GM12873 (cell line): ENCODE results near the gene CLEC16A.

Source experiments
- TF ChIP-seq, protein P1 (sequence below): IDR thresholded peaks from 2 replicates; pipeline ENCODE4 v1.5.1; 2012; ENCODE audit warnings: low read depth, mild to moderate bottlenecking, moderate library complexity, low read length, control low read depth; ENCODE audit not compliant: insufficient read depth; ENCODE audit errors: missing control alignments

CLEC16A gene

DNA sequence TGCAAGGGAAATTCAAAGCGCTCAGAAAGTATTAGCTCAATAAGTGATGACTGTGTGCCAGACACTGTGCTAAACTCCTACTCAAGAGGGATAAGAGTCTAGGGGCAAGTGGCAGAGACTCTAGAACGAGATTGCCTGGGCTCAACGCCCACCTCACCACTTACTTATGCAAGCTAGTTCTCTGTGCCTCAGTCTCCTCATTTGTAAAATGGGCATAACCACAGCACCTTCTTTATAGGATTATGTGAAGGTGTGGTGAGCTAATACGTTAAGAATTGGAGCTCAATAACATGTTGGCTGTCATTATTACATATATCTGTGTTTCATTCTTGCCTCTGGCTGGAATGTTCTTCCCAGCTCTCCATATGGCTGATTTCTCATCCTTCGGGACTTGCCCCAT, 17.5 kb upstream of the CLEC16A start:
- TF ChIP-seq, protein P1, sequence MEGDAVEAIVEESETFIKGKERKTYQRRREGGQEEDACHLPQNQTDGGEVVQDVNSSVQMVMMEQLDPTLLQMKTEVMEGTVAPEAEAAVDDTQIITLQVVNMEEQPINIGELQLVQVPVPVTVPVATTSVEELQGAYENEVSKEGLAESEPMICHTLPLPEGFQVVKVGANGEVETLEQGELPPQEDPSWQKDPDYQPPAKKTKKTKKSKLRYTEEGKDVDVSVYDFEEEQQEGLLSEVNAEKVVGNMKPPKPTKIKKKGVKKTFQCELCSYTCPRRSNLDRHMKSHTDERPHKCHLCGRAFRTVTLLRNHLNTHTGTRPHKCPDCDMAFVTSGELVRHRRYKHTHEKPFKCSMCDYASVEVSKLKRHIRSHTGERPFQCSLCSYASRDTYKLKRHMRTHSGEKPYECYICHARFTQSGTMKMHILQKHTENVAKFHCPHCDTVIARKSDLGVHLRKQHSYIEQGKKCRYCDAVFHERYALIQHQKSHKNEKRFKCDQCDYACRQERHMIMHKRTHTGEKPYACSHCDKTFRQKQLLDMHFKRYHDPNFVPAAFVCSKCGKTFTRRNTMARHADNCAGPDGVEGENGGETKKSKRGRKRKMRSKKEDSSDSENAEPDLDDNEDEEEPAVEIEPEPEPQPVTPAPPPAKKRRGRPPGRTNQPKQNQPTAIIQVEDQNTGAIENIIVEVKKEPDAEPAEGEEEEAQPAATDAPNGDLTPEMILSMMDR: no peak

DNA sequence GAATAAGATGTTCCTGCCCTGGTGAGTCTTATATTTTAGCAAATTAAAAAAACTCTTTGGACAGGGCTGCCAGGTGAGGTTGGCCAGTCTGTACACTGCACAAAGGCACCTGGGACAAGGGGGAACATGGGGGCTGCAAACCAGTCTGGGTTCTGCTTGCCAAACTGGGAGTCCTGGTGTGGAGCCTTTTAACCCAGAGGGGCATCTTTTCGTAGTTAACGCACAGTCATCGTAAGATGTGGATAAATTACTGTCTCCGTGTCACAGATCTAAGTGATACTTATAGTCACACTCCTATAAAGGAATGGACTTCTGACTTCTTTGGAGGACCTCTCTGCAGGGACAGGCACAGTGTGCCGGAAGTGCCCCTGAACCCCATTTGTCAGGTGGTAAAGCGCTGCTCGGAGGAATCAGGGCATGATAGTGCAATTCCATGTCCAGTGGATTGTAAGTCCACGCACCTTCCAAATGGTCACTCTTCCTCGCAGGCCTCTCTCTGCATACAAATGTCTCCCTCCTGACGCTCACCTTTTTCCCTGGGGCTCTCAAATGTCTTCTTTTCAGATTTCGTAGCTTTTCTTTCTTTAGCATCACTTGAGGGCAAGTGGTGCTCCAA, 16.8 kb upstream of the CLEC16A start:
- TF ChIP-seq, protein P1: no peak

DNA sequence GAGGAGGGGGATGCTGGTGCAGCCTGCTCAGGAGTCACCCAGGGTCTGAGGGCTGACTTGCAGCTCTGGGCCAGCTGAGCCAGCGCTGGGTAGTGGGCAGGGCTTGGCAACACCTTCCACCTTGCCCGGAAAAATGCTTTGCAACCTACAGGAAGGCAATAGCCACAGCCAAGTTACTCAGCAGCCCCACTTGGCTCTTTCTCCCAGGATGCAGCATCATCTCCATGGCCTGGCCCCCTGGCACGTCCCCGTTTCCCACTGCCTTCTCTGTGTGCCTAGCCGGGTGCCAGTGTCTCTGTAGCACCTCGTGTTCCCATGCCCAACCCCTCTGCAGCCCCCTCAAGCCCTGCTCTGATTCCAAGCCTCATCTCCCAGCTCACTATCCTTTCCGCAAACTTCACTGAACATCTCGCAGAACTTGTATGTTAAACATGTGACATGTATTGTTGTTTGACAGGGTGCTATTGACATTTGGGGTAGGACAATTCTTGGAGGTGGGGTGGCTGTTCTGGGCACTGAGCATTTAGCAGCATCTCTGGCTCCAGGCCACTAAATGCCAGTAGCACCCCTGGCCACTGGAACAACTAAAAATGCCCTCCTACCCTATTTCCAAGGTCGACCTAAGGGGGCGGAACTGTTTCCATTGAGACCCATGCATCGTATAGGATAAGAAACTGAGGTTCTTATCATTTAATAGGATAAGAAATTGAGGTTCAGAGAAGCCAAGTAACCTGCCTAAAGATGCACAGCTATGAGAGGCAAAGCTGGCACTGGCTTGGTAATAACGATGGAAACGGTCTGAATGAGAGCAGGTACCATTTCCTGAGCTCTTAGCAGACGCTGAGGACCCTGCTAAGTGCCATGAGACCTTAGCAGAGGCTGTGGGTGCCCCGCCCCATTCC, 14.3 kb upstream of the CLEC16A start:
- TF ChIP-seq, protein P1: no peak

DNA sequence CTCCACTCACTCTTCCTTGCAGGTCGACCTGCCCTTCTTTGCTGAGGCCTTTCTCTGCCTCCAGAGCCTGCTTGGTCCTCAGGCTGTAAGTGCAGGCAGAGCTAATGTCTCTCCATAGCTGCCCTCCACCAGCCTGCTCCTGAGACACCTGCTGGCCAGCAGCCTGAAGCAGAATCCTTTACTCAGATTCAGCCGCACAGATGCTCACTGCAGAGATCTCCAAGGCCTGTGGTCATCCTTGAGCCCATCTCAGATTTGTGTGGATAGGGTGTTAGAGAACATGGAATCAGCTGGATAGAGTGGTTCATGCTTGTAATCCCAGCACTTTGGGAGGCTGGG, 13.6 kb upstream of the CLEC16A start:
- TF ChIP-seq, protein P1: peak; percentile 37

DNA sequence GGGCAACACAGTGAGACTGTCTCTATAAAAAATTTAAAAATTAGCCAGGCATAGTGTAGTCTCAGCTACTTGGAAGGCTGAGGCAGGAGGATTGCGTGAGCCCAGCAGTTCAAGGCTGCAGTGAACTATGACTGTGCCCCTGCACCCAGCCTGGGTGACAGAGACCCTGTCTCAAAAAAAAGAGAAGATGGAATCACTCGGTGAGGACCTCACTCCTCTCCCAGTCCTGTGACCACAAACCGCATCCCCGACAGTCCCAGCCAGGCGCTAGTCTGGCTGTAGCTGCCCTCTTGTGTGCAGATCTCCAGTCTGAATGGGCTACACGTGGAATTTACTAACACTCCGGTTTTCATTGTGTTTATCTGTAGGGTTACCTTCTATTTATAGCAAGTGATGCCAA, 13.2 kb upstream of the CLEC16A start:
- TF ChIP-seq, protein P1: no peak

DNA sequence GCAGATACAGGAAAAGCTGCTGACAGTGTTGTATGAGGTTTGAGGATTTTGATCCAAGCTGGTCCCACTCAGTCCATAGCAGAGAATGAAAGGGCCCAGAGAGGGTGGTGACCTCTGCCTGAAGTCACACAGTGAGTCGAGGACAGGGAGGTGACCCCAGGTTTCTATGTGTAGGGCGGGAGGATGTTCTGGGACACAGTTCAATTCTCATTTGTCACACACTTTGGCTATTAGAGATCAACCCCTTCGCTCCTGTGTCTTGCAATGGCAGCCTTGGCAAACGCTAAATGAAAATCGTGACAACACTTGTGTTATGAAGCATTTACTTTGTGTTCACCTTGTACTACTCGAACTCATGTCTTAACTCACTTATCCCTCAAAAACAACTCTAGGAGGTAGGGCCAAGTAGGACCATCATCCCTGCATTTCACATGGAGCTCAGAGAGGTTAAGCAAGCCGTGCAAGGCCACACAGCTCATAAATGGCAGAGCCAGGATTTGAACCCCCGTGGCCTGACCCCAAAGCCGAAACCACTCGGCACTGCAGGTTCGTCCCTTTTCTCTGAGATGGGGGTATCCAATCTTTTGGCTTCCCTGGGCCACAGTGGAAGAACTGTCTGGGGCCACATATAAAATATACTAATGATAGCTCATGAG, 12.3 kb upstream of the CLEC16A start:
- TF ChIP-seq, protein P1: no peak
